Activated CD4-positive, CD25-positive, alpha-beta regulatory T cell treated with anti-CD3 and anti-CD28 coated beads, Interleukin-2, amount 50 U/mL, for 16 hours (primary cell): ENCODE measurements around the gene MUC2.
"Not testable (repeated sequence)": the region's sequence is repeated elsewhere in the genome, so short reads cannot be mapped to it uniquely, and the experiment has no call there.

Source experiments
- DNase-seq: peaks from one replicate; pipeline ENCODE4 v3.0.0-alpha.2; 2020; ENCODE audit warnings: low read depth, low spot score

The MUC2 gene

GRCh38 chr11:1104411-1105182 lies 29.9 kb downstream of the MUC2 start:
- DNase-seq = no peak

GRCh38 chr11:1105183-1105565 lies 30.5 kb downstream of the MUC2 start:
- no peak for DNase-seq

- no peak for DNase-seq
Measured at GRCh38 chr11:1106387-1106786, 31.7 kb downstream of the MUC2 start.

GRCh38 chr11:1107316-1108245 lies 32.9 kb downstream of the MUC2 start:
- DNase-seq = no peak

- DNase-seq = no peak
Measured at GRCh38 chr11:1108246-1108900, 33.7 kb downstream of the MUC2 start.

- no peak for DNase-seq
Measured at GRCh38 chr11:1109101-1109917, 34.6 kb downstream of the MUC2 start.

GRCh38 chr11:1109918-1110705 lies 35.4 kb downstream of the MUC2 start:
- no peak for DNase-seq

GRCh38 chr11:1111545-1112212 lies 37.0 kb downstream of the MUC2 start:
- no peak for DNase-seq

- no peak for DNase-seq
Measured at GRCh38 chr11:1112351-1113191, 37.9 kb downstream of the MUC2 start.

GRCh38 chr11:1113405-1114201 lies 38.9 kb downstream of the MUC2 start:
- no peak for DNase-seq

GRCh38 chr11:1115292-1115691 lies 40.6 kb downstream of the MUC2 start:
- not testable (repeated sequence) for DNase-seq

GRCh38 chr11:1116104-1116503 lies 41.4 kb downstream of the MUC2 start:
- no peak for DNase-seq

GRCh38 chr11:1116666-1117390 lies 42.2 kb downstream of the MUC2 start:
- no peak for DNase-seq

GRCh38 chr11:1117992-1118391 lies 43.3 kb downstream of the MUC2 start:
- DNase-seq = no peak

GRCh38 chr11:1118755-1119603 lies 44.3 kb downstream of the MUC2 start:
- DNase-seq = no peak

- DNase-seq = no peak
Measured at GRCh38 chr11:1119604-1120146, 45.0 kb downstream of the MUC2 start.
